Ishikawa (cell line): ENCODE results near the gene FRMD4B.

Experiments used
- CEBPB ChIP-seq: IDR thresholded peaks from 2 replicates; pipeline ENCODE4 v1.6.1; 2012
- CREB1 ChIP-seq: IDR thresholded peaks from 2 replicates; pipeline ENCODE4 v1.6.1; 2012; ENCODE audit warnings: low read depth
- EGR1 ChIP-seq: IDR thresholded peaks from 2 replicates; pipeline ENCODE4 v1.6.1; 2012
- EP300 ChIP-seq: IDR thresholded peaks from 2 replicates; pipeline ENCODE4 v1.6.1; 2012; ENCODE audit warnings: borderline replicate concordance
- FOXM1 ChIP-seq: IDR thresholded peaks from 2 replicates; pipeline ENCODE4 v1.6.1; 2012; ENCODE audit warnings: low read depth, borderline replicate concordance
- NFIC ChIP-seq: IDR thresholded peaks from 2 replicates; pipeline ENCODE4 v1.6.1; 2012
- RAD21 ChIP-seq: IDR thresholded peaks from 2 replicates; pipeline ENCODE4 v1.6.1; 2012; ENCODE audit warnings: low read depth
- TAF1 ChIP-seq: IDR thresholded peaks from 2 replicates; pipeline ENCODE4 v1.6.1; 2012; ENCODE audit warnings: low read depth, mild to moderate bottlenecking
- TCF12 ChIP-seq: IDR thresholded peaks from 2 replicates; pipeline ENCODE4 v1.6.1; 2012; ENCODE audit warnings: low read depth
- TEAD4 ChIP-seq: IDR thresholded peaks from 2 replicates; pipeline ENCODE4 v1.6.1; 2012
- USF1 ChIP-seq: IDR thresholded peaks from 2 replicates; pipeline ENCODE4 v1.6.1; 2012
- YY1 ChIP-seq: IDR thresholded peaks from 2 replicates; pipeline ENCODE4 v1.6.1; 2012; ENCODE audit warnings: low read depth
- ZBTB7A ChIP-seq: IDR thresholded peaks from 2 replicates; pipeline ENCODE4 v1.6.1; 2012; ENCODE audit warnings: low read depth
- TF ChIP-seq, protein P1 (sequence below): IDR thresholded peaks from 2 replicates; pipeline ENCODE4 v1.6.1; 2012
- TF ChIP-seq, protein P2 (sequence below): IDR thresholded peaks from 2 replicates; pipeline ENCODE4 v1.6.1; 2012; ENCODE audit warnings: low read depth, mild to moderate bottlenecking

The FRMD4B gene

GRCh38 chr3:69260843-69261405 is 125.0 kb downstream of the FRMD4B start:
- TF ChIP-seq CEBPB = peak; percentile 81

DNA sequence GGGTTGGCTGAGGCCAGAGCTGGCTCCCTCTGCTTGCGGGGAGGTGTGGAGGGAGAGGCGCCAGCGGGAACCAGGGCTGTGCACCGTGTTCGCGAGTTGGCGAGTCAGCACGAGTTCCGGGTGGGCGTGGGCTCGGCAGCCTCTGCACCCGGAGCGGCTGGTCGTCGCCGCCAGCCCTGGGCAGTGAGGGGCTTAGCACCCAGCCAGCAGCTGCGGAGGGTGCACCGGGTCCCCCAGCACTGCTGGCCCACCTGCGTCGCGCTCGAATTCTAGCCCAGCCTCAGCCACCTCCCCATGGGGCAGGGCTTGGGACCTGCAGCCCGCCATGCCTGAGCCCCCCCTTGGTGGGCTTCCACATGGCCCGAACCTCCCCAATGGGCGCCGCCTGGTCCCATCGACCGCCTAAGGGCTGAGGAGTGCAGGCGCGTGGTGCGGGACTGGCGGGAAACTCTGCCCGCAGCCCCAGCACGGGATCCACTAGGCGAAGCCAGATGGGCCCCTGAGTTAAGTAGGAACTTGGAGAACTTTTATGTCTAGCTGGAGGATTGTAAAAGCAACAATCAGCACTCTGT is 125.6 kb downstream of the FRMD4B start:
- no peak for TF ChIP-seq ZBTB7A
- TF ChIP-seq, protein P1, sequence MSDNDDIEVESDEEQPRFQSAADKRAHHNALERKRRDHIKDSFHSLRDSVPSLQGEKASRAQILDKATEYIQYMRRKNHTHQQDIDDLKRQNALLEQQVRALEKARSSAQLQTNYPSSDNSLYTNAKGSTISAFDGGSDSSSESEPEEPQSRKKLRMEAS = no peak
- no peak for TF ChIP-seq CEBPB
- no peak for TF ChIP-seq TEAD4

- no peak for TF ChIP-seq NFIC
- no peak for TF ChIP-seq ZBTB7A
- TF ChIP-seq USF1 = no peak
- TF ChIP-seq TCF12 = no peak
These were observed 126.8 kb downstream of the FRMD4B start for GRCh38 chr3:69259125-69259524.

- no peak for TF ChIP-seq EGR1
- TF ChIP-seq FOXM1 = no peak
- no peak for TF ChIP-seq ZBTB7A
- no peak for TF ChIP-seq USF1
- TF ChIP-seq EP300 = no peak
- no peak for TF ChIP-seq NFIC
- TF ChIP-seq, protein P1 = no peak
- no peak for TF ChIP-seq TEAD4
- no peak for TF ChIP-seq TAF1
- no peak for TF ChIP-seq RAD21
- no peak for TF ChIP-seq TCF12
These were observed 130.0 kb downstream of the FRMD4B start for GRCh38 chr3:69255928-69256327.

DNA sequence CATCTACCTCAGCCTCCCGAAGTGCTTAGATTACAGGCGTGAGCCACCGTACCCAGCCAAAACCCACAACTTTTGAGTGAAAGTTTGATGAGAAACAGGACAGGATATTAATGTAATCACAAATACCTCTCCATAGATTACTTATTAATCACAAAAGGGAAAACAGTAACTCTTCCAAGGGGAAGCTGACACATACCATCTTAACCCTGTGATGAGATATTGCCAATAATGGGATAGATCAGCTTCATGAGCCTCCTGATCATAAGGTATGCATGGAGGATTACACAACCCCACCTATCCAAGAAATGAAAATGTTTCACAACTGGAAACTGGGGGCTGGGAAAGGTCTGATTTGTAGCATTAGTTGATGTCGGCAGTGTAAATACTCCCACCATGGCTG is 131.5 kb downstream of the FRMD4B start:
- TF ChIP-seq TAF1 (no peak), YY1 (no peak)
- TF ChIP-seq, protein P1 = no peak

DNA sequence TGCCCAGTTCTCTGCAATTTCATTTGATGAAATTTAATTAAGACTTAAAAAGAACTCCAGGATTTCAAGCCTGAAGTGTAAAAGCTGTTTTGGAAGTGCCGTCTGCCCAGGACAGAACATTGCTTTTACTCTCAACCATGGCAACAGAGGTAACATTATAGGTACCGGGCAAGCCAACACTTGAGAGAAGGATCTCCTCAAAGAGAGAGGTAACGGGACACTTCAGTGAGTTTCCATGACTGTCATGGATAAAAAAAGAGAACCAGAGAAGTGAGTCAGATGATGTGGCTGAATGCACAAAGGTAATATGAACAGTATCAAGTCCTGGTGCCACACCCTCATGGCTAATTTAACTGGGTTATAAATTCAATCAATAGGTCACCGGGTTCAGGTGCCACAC is 133.3 kb downstream of the FRMD4B start:
- TF ChIP-seq USF1 (no peak), FOXM1 (no peak), YY1 (no peak), CREB1 (no peak), TAF1 (no peak), EP300 (no peak), CEBPB (no peak), TEAD4 (no peak), TCF12 (no peak), RAD21 (no peak), EGR1 (no peak), NFIC (no peak), ZBTB7A (no peak)
- TF ChIP-seq, protein P2, sequence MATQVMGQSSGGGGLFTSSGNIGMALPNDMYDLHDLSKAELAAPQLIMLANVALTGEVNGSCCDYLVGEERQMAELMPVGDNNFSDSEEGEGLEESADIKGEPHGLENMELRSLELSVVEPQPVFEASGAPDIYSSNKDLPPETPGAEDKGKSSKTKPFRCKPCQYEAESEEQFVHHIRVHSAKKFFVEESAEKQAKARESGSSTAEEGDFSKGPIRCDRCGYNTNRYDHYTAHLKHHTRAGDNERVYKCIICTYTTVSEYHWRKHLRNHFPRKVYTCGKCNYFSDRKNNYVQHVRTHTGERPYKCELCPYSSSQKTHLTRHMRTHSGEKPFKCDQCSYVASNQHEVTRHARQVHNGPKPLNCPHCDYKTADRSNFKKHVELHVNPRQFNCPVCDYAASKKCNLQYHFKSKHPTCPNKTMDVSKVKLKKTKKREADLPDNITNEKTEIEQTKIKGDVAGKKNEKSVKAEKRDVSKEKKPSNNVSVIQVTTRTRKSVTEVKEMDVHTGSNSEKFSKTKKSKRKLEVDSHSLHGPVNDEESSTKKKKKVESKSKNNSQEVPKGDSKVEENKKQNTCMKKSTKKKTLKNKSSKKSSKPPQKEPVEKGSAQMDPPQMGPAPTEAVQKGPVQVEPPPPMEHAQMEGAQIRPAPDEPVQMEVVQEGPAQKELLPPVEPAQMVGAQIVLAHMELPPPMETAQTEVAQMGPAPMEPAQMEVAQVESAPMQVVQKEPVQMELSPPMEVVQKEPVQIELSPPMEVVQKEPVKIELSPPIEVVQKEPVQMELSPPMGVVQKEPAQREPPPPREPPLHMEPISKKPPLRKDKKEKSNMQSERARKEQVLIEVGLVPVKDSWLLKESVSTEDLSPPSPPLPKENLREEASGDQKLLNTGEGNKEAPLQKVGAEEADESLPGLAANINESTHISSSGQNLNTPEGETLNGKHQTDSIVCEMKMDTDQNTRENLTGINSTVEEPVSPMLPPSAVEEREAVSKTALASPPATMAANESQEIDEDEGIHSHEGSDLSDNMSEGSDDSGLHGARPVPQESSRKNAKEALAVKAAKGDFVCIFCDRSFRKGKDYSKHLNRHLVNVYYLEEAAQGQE = no peak
- TF ChIP-seq, protein P1 = no peak

GRCh38 chr3:69252141-69252540 is 133.7 kb downstream of the FRMD4B start:
- no peak for TF ChIP-seq ZBTB7A
- TF ChIP-seq EP300 = no peak
- TF ChIP-seq FOXM1 = no peak
- TF ChIP-seq TAF1 = no peak
- TF ChIP-seq TEAD4 = no peak
